Measurements from ENCODE around the gene ARX. TPM values are rescaled to one million over a fixed set of nuclear protein-coding genes. Genes with fewer than 3 reads are reported as not detected.

The ARX gene
- total RNA-seq, 1 experiment from 2014 or later, result 0.22 TPM

DNA sequence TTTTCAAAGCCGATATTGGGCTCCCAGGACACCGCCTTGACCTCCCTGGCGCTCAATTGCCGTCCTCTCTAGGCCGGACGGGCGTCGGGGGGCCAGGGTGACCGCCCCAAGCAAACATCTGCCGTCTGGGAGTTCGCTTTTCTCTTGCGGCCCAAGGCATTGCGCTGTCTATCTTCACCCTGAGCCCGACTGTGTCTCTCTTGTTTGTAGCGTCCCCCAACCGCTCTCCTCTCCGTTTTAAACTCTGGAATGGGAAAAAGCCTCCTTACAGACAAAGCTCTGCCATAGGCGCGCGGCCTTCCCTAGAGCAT lies 551 bp upstream of the ARX start:
- H3K9me3 ChIP-seq (ENCODE audit: control insufficient read depth in 1 of 2, insufficient read depth in 1 of 2, low read depth in 1 of 2, low read length in 2 of 2), result no peaks in the 10 kb centered on the region
- ChIA-PET RAD21 (ENCODE audit: low non-redundant PET in 1 of 2, low total read pairs in 2 of 2, uncharacterized antibody in 2 of 2, unreplicated experiment in 2 of 2) (no interaction called here), CTCF (no interaction called here), POLR2A (no interaction called here)
- no peaks in the 10 kb centered on the region for H4K20me1 ChIP-seq (ENCODE audit: insufficient read depth)
- H3K27me3 ChIP-seq (ENCODE audit: insufficient read depth, low read length), result no peaks in the 10 kb centered on the region
- no peaks in the 10 kb centered on the region for H3K79me2 ChIP-seq (ENCODE audit: insufficient read depth, low read length)
- H3K9me2 ChIP-seq (ENCODE audit: insufficient read depth), result no peaks in the 10 kb centered on the region
- no peaks in the 10 kb centered on the region for H3K36me3 ChIP-seq (ENCODE audit: control insufficient read depth in 1 of 2, insufficient read depth in 2 of 2, low read length in 2 of 2)
- no peak overlapping the region for H2AFZ ChIP-seq (ENCODE audit: low read depth, low read length, poor library complexity, severe bottlenecking)
- H3K4me2 ChIP-seq (ENCODE audit: low read length), result no peak overlapping the region
- no peak overlapping the region for H3K9ac ChIP-seq (ENCODE audit: low read length)
- peaks cover 7 to 17% of the 10 kb centered on the region in 2 experiments; a peak in 3 of 4 replicates for H3K4me1 ChIP-seq (ENCODE audit: control insufficient read depth in 1 of 2, insufficient read depth in 2 of 2, low read length in 2 of 2)
- ATAC-seq, result no peak
- no peak overlapping the region for H3K27ac ChIP-seq (ENCODE audit: low read depth, low read length)
- intact Hi-C loops (cut with micrococcal nuclease), result no loop called here
- TF ChIP-seq SRF (IDR thresholded peaks at IDR 0.05; ENCODE audit: low read depth), result no peak
- no peak for TF ChIP-seq EGR1 (IDR thresholded peaks at IDR 0.05; ENCODE audit: low read depth)
- no peak for TF ChIP-seq EZH2 (IDR thresholded peaks at IDR 0.05)
- TF ChIP-seq ZFX (IDR thresholded peaks at IDR 0.05), result no peak
- DNase-seq (ENCODE audit: low read depth, low spot score), result no peak
- no peak overlapping the region for H3K4me3 ChIP-seq (replicated peaks in 1 of 2; ENCODE audit: low read depth in 1 of 2, low read length in 2 of 2)
- no TSS peak for BruUV-seq (replicated peaks)

DNA sequence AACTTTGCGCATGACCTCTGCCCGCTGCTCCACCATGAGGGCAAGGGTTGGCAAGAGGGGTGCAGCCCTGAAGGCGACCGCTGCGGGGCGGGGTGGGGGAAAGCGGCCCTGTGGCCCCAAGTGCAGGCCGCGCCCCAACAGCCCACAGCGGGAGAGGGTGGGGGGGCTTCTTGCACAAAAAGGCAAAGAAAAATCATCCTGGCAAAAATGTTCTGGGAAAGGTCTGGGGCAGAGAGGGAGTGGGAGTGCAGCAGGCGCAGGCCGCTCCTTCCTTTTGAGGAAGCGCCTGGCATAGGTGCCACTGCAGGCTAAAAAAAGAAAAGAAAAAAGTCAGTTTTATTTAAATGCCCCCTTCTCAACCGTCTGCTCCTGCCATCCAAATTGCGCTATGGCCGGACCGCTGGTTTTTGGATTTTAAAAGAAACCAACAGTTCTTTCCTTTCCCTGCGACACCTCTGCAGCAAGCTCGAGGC lies 1.4 kb downstream of the ARX start:
- H3K79me2 ChIP-seq (ENCODE audit: insufficient read depth, low read length), result no peaks in the 10 kb centered on the region
- ATAC-seq (no peak), DNase-seq (ENCODE audit: low read depth, low spot score) (no peak)
- no peak overlapping the region for H3K9ac ChIP-seq (ENCODE audit: low read length)
- no peaks in the 10 kb centered on the region for H3K9me2 ChIP-seq (ENCODE audit: insufficient read depth)
- no peaks in the 10 kb centered on the region for H4K20me1 ChIP-seq (ENCODE audit: insufficient read depth)
- RAD21 ChIA-PET (ENCODE audit: low non-redundant PET in 1 of 2, low total read pairs in 2 of 2, uncharacterized antibody in 2 of 2, unreplicated experiment in 2 of 2), result no interaction called here
- H3K9me3 ChIP-seq (ENCODE audit: control insufficient read depth in 1 of 2, insufficient read depth in 1 of 2, low read depth in 1 of 2, low read length in 2 of 2), result no peaks in the 10 kb centered on the region
- intact Hi-C loops (cut with micrococcal nuclease), result no loop called here
- no peak overlapping the region for H3K4me3 ChIP-seq (replicated peaks in 1 of 2; ENCODE audit: low read depth in 1 of 2, low read length in 2 of 2)
- H3K4me1 ChIP-seq (ENCODE audit: control insufficient read depth in 1 of 2, insufficient read depth in 2 of 2, low read length in 2 of 2), result peaks cover 4 to 8% of the 10 kb centered on the region in 2 experiments; a peak in 2 of 4 replicates
- H3K36me3 ChIP-seq (ENCODE audit: control insufficient read depth in 1 of 2, insufficient read depth in 2 of 2, low read length in 2 of 2), result no peaks in the 10 kb centered on the region
- BruUV-seq (replicated peaks), result no TSS peak
- CTCF ChIA-PET, result no interaction called here
- H2AFZ ChIP-seq (ENCODE audit: low read depth, low read length, poor library complexity, severe bottlenecking), result no peak overlapping the region
- no peak overlapping the region for H3K4me2 ChIP-seq (ENCODE audit: low read length)
- no peaks in the 10 kb centered on the region for H3K27me3 ChIP-seq (ENCODE audit: insufficient read depth, low read length)
- POLR2A ChIA-PET, result no interaction called here
- no peak overlapping the region for H3K27ac ChIP-seq (ENCODE audit: low read depth, low read length)
- TF ChIP-seq EZH2 (IDR thresholded peaks at IDR 0.05), result no peak
- TF ChIP-seq POLR2A (IDR thresholded peaks at IDR 0.05; ENCODE audit: borderline replicate concordance, extremely low read depth, insufficient read depth, insufficient read length), result no peak
- TF ChIP-seq CEBPB (IDR thresholded peaks at IDR 0.05; ENCODE audit: low read depth), result no peak
- no peak for TF ChIP-seq RAD21 (IDR thresholded peaks at IDR 0.05; ENCODE audit: low read depth)
- TF ChIP-seq CBX3 (IDR thresholded peaks at IDR 0.05; ENCODE audit: low read depth), result no peak
- no peak for TF ChIP-seq SIN3A (IDR thresholded peaks at IDR 0.05; ENCODE audit: low read depth)
- no peak for TF ChIP-seq JUND (IDR thresholded peaks at IDR 0.05)
- no peak for TF ChIP-seq POLR2AphosphoS5 (IDR thresholded peaks at IDR 0.05; ENCODE audit: low read depth, low read length)
- TF ChIP-seq, protein P1, sequence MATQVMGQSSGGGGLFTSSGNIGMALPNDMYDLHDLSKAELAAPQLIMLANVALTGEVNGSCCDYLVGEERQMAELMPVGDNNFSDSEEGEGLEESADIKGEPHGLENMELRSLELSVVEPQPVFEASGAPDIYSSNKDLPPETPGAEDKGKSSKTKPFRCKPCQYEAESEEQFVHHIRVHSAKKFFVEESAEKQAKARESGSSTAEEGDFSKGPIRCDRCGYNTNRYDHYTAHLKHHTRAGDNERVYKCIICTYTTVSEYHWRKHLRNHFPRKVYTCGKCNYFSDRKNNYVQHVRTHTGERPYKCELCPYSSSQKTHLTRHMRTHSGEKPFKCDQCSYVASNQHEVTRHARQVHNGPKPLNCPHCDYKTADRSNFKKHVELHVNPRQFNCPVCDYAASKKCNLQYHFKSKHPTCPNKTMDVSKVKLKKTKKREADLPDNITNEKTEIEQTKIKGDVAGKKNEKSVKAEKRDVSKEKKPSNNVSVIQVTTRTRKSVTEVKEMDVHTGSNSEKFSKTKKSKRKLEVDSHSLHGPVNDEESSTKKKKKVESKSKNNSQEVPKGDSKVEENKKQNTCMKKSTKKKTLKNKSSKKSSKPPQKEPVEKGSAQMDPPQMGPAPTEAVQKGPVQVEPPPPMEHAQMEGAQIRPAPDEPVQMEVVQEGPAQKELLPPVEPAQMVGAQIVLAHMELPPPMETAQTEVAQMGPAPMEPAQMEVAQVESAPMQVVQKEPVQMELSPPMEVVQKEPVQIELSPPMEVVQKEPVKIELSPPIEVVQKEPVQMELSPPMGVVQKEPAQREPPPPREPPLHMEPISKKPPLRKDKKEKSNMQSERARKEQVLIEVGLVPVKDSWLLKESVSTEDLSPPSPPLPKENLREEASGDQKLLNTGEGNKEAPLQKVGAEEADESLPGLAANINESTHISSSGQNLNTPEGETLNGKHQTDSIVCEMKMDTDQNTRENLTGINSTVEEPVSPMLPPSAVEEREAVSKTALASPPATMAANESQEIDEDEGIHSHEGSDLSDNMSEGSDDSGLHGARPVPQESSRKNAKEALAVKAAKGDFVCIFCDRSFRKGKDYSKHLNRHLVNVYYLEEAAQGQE (IDR thresholded peaks at IDR 0.05; ENCODE audit: low read depth), result no peak
- TF ChIP-seq FOSL1 (IDR thresholded peaks at IDR 0.05; ENCODE audit: low read depth), result no peak
- TF ChIP-seq ZNF274 (IDR thresholded peaks at IDR 0.05; ENCODE audit: low read depth, low read length), result no peak
- TF ChIP-seq ELF1 (IDR thresholded peaks at IDR 0.05; ENCODE audit: borderline replicate concordance, low read depth), result no peak
- no peak for TF ChIP-seq YY1 (IDR thresholded peaks at IDR 0.05; ENCODE audit: extremely low read depth, insufficient replicate concordance, low read depth, low read length)
- TF ChIP-seq, protein P2, sequence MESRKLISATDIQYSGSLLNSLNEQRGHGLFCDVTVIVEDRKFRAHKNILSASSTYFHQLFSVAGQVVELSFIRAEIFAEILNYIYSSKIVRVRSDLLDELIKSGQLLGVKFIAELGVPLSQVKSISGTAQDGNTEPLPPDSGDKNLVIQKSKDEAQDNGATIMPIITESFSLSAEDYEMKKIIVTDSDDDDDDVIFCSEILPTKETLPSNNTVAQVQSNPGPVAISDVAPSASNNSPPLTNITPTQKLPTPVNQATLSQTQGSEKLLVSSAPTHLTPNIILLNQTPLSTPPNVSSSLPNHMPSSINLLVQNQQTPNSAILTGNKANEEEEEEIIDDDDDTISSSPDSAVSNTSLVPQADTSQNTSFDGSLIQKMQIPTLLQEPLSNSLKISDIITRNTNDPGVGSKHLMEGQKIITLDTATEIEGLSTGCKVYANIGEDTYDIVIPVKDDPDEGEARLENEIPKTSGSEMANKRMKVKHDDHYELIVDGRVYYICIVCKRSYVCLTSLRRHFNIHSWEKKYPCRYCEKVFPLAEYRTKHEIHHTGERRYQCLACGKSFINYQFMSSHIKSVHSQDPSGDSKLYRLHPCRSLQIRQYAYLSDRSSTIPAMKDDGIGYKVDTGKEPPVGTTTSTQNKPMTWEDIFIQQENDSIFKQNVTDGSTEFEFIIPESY (IDR thresholded peaks at IDR 0.05; ENCODE audit: extremely low read depth, insufficient replicate concordance, low read length), result no peak
- no peak for TF ChIP-seq SRF (IDR thresholded peaks at IDR 0.05; ENCODE audit: low read depth)
- no peak for TF ChIP-seq ZFX (IDR thresholded peaks at IDR 0.05)
- TF ChIP-seq, protein P3, sequence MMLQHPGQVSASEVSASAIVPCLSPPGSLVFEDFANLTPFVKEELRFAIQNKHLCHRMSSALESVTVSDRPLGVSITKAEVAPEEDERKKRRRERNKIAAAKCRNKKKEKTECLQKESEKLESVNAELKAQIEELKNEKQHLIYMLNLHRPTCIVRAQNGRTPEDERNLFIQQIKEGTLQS (IDR thresholded peaks at IDR 0.05), result no peak

Data from HCT116 (cell line).